Loucy (cell line): ENCODE measurements around the gene NFASC.

Source experiments
- H2AFZ ChIP-seq: fragments of 200-600 bp; sonication (generic); 2 replicates; pipeline ENCODE4 v1.6.0; 2016; ENCODE audit warnings: antibody characterized with exemption, mild to moderate bottlenecking, low read length, moderate library complexity
- H3F3A ChIP-seq: fragments of 200-600 bp; 2 replicates; pipeline ENCODE4 v1.6.0; 2016; ENCODE audit warnings: antibody characterized with exemption, low read depth, mild to moderate bottlenecking
- H3K27me3 ChIP-seq: fragments of 200-600 bp; sonication (generic); 2 replicates; pipeline ENCODE4 v1.6.1; 2014; ENCODE audit warnings: low read length, mild to moderate bottlenecking; ENCODE audit not compliant: insufficient read depth, poor library complexity, severe bottlenecking
- H3K36me3 ChIP-seq: fragments of 200-600 bp; sonication (generic); 2 replicates; pipeline ENCODE4 v1.6.1; 2016; ENCODE audit warnings: low read length; ENCODE audit not compliant: insufficient read depth
- H3K4me1 ChIP-seq: fragments of 200-600 bp; sonication (generic); 2 replicates; pipeline ENCODE4 v1.5.1; 2014; ENCODE audit warnings: low read length, mild to moderate bottlenecking; ENCODE audit not compliant: insufficient read depth, poor library complexity, severe bottlenecking
- H3K4me2 ChIP-seq: fragments of 200-600 bp; sonication (generic); 2 replicates; pipeline ENCODE4 v1.6.0; 2014; ENCODE audit warnings: antibody characterized with exemption, low read length, low read depth, mild to moderate bottlenecking; ENCODE audit not compliant: poor library complexity, severe bottlenecking
- H3K4me3 ChIP-seq: fragments of 200-600 bp; sonication (generic); 2 replicates; pipeline ENCODE4 v1.5.1; 2014; ENCODE audit warnings: low read length, mild to moderate bottlenecking, mixed read lengths; ENCODE audit not compliant: poor library complexity, severe bottlenecking
- H3K79me2 ChIP-seq: fragments of 200-600 bp; sonication (generic); 2 replicates; pipeline ENCODE4 v1.6.1; 2014; ENCODE audit warnings: low read length; ENCODE audit not compliant: insufficient read depth
- H3K9ac ChIP-seq: fragments of 200-600 bp; sonication (generic); 2 replicates; pipeline ENCODE4 v1.6.0; 2014; ENCODE audit warnings: mild to moderate bottlenecking, low read depth, low read length, moderate library complexity; ENCODE audit not compliant: poor library complexity, severe bottlenecking
- H3K9me2 ChIP-seq: fragments of 200-600 bp; sonication (generic); replicated peaks from 2 replicates; pipeline ENCODE4 v1.6.1; 2016; ENCODE audit warnings: low read depth, low read length, mixed read lengths
- H3K9me3 ChIP-seq: fragments of 200-600 bp; sonication (generic); 2 replicates; pipeline ENCODE4 v1.6.1; 2014; ENCODE audit warnings: mild to moderate bottlenecking, antibody characterized with exemption, low read length, low read depth; ENCODE audit not compliant: insufficient read depth
- H4K20me1 ChIP-seq: fragments of 200-600 bp; sonication (generic); 2 replicates; pipeline ENCODE4 v1.6.0; 2014; ENCODE audit warnings: antibody characterized with exemption, low read length, mild to moderate bottlenecking; ENCODE audit not compliant: insufficient read depth, poor library complexity, severe bottlenecking
- CTCF ChIP-seq: fragments of 200-600 bp; sonication (generic); conservative IDR thresholded peaks from 2 replicates; pipeline ENCODE4 v1.5.1; 2014; ENCODE audit warnings: mild to moderate bottlenecking, antibody characterized with exemption, low read length
- EZH2phosphoT487 ChIP-seq: fragments of 200-600 bp; IDR thresholded peaks from 2 replicates; pipeline ENCODE4 v1.6.1; 2018; ENCODE audit warnings: antibody characterized with exemption, mild to moderate bottlenecking, moderate library complexity, borderline replicate concordance

The NFASC gene

GRCh38 chr1:204973449-204973848 is 102.8 kb downstream of the NFASC start:
- Histone ChIP-seq H3K9me3 (no peaks in the 10 kb centered on the region), H3K4me3 (no peak overlapping the region), H2AFZ (no peak overlapping the region), H3K4me2 (no peak overlapping the region), H3K27me3 (no peaks in the 10 kb centered on the region), H3K36me3 (no peaks in the 10 kb centered on the region), H3F3A (no peaks in the 10 kb centered on the region), H3K4me1 (peaks cover 35% of the 10 kb centered on the region), H4K20me1 (no peaks in the 10 kb centered on the region), H3K9me2 (no peaks in the 10 kb centered on the region), H3K79me2 (no peaks in the 10 kb centered on the region), H3K9ac (no peak overlapping the region)
- TF ChIP-seq CTCF (no peak), EZH2phosphoT487 (no peak)

- H2AFZ ChIP-seq = no peak overlapping the region
- no peak overlapping the region for H3K4me3 ChIP-seq
- H3K79me2 ChIP-seq = no peaks in the 10 kb centered on the region
- no peaks in the 10 kb centered on the region for H3F3A ChIP-seq
- H3K4me2 ChIP-seq = no peak overlapping the region
- H3K9me3 ChIP-seq = no peaks in the 10 kb centered on the region
- TF ChIP-seq EZH2phosphoT487 (no peak), CTCF (peak; percentile 32; the same call in 1 of the 2 replicates)
- H3K27me3 ChIP-seq = no peaks in the 10 kb centered on the region
- H3K4me1 ChIP-seq = peaks cover 35% of the 10 kb centered on the region
- no peaks in the 10 kb centered on the region for H3K36me3 ChIP-seq
- no peaks in the 10 kb centered on the region for H3K9me2 ChIP-seq
- no peak overlapping the region for H3K9ac ChIP-seq
- H4K20me1 ChIP-seq = no peaks in the 10 kb centered on the region
Observed at GRCh38 chr1:204974327-204974726, 103.7 kb downstream of the NFASC start.

GRCh38 chr1:204975021-204975420 is 104.4 kb downstream of the NFASC start:
- Histone ChIP-seq H3F3A (no peaks in the 10 kb centered on the region), H3K4me3 (no peak overlapping the region), H3K4me1 (peaks cover 35% of the 10 kb centered on the region), H3K4me2 (no peak overlapping the region), H3K36me3 (no peaks in the 10 kb centered on the region), H3K9me2 (no peaks in the 10 kb centered on the region), H2AFZ (no peak overlapping the region), H3K79me2 (no peaks in the 10 kb centered on the region), H3K9me3 (no peaks in the 10 kb centered on the region), H4K20me1 (no peaks in the 10 kb centered on the region), H3K27me3 (no peaks in the 10 kb centered on the region), H3K9ac (no peak overlapping the region)
- no peak for TF ChIP-seq CTCF
- TF ChIP-seq EZH2phosphoT487 = no peak
